Stimulated activated CD8-positive, alpha-beta memory T cell treated with anti-CD3 and anti-CD28 coated beads, Interleukin-2, amount 100 ng/mL, for 1 hour (primary cell): ENCODE results near the gene GRM2.

ENCODE experiments used
- DNase-seq, 2 donors: peaks; one replicate each; pipeline ENCODE4 v3.0.0-alpha.2; 2020; ENCODE audit warnings: low read depth in 2 of 2

Gene GRM2

DNA sequence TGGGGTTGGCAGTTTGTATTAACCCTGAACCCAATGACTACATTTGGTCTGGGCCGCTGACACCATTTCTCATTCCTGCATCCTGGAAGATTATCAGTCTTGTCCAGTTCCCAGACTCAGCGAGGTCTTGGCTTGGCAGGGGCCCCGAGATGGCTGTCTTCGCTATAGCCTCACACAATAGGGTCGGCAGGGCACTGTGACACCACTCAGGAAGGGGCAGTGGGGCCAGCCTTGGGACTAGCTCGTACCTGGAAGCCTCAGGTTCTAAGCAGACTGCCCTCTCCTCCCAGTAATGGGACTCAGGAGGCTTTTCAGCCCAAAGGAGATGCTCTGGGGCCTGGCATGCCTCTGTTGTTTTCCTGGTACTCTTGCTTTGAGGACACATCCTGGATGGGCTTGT lies 26.7 kb upstream of the GRM2 start:
- no peak for DNase-seq

DNA sequence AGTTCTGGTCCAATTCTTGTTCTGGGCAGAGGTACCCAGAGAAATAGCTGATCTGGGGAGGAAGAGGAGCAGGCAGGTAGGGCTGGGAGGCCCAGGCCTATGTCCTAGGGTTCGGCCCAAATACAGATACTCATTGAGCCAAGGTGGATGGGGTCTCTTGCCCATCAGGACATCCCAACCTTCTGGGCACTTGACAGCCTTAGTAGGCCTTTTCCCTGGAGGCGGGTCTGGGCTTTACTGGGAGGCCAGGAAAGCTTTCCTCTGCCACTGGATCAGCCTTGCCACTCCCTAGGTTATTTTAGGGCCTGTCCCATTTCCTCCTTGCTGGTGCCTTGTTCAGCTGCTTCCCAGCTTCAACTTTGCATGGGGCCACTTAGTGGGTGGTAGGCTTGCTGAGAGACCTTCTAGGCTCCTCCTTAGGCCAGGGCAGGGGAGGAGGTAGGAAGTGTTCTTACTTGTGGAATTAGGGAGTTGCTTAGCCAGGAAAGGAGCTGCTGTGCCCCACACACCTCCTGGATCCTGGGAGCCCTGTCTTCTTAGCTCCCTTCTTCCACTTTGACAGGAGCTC lies 26.1 kb upstream of the GRM2 start:
- no peak for DNase-seq

DNA sequence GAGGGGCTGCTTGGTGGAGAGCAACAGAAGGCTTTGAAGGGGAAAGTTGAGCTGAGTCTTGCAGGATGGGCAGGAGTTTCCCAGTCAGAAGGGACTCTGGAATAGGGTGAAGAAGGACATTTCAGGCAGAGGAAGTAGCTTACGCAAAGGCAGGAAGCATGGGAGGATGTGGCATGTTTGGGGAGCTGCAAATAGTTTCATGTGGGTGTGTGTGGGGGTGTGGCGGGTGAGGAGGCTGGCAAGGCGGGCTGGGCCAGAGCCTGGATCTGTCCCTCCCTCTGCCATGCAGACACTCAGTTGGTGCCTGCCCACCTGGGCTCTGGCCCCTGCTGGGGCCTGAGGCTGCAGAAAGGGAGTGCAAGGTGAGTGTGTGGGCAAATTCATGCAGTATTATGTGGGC lies 25.4 kb upstream of the GRM2 start:
- DNase-seq: peak in 1 of 2 donors; percentile 19

DNA sequence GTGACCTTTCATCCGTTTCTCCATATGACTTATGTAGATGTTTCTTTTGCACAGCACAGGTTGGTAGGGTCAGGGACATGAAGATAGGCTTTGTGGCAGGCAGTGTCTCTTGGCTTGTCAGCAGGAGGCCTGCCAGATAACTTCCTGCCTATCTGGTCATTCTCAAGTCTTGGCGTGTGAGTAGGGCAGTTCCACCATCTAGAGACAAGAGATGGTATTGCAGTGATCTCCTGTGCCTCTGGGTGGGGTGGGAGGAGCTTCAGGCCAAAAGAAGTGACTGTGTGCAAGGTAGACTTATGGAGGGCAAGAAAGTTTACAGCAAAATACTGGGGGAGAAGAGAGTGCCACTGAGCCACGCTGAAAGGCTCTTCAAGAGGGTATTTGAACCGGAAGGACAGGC lies 24.8 kb upstream of the GRM2 start:
- peak; percentile 39 to 44 for DNase-seq

DNA sequence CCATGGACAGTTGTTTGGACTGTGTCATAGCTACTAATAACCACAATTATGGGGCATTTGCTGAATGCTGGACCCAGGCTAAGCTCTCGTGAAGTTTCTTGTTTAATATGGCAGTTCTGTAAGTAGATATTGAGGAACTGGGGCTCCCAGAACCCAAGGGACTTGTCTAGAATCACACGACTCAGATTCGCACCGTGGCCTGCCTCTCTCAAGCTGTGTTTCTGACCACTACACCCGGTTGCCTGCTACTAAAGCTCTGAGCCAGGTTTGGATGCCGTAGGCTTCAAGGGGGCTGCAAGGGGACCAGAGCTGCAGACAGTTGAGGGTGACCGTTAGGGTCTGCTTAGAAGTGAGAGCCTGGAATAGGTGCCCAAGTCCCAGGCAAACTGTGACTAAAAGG lies 24.3 kb upstream of the GRM2 start:
- no peak for DNase-seq

DNA sequence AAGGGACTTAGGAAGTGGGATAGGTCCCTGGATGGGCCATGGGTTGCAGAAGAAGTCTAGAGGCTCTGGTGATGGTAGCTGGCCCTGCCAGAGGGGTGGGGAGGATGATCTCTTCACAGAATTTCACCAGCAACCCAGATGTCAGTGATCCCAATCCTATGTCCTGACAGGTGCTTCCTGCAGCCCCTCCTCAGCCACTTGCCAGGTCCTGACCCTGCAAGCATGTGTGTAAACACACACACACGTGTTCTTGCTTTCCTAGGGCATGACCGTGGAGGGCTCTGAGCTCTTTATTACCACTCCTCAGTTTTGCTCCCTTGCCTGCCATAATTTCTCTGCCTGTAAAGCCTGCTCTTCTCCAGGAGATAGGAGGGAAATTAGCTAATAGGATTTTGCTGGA lies 23.3 kb upstream of the GRM2 start:
- no peak for DNase-seq

DNA sequence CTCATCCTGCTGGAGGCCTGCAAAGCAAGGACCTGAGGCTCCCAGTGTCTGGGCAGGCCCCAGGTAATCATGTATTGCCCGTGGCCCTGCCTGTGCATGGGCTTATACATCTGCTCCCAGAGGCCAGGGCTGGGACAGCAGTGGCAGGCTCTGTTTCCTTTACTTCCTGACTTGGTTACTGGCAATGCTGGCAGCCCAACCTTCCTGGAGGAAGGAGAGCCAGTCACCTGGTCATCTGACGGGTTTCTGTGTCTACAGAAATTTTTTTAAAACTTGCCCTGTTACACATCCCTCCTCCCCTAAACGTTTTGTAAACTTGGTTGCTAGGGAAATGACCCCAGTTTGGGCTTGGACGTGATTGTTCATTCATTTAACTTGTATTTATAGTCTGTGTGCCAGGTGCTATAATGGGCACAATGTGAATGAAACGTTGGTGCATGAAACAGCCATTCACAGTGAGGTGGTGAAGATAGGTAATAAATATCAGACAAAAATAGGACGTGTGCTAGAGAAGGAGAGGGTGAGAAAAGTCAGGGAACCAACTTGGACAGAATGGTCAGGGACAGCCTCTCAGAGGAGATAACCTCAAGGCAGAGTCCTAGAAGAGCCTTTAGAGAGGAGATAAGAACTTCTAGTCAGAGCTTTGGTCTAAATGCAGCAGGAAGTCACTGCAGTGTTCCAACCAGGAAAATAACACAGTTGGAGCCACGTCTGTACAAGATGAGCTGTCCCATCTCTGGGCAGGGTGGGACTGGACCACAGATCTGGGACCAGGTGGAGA lies 21.7 kb upstream of the GRM2 start:
- no peak for DNase-seq

DNA sequence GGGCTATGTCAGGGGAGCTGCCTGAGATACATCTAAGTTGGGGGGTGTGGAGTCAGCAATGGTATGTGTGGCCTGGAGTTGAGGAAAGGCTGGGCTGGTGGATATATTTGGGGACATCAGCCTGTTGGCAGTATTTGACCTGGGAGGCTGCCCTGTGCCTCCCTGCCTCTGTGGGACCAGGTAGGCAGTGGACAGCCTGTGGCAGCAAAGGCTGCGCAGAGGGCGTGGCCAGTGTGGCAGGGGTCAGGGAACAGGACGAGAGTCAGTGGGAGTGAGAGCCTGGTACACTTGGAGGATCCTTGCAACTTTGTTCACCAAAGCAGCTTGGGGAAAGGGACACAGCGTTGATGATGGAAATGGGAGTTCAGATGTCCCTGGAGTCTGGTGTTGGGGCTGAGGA lies 20.8 kb upstream of the GRM2 start:
- DNase-seq: no peak

DNA sequence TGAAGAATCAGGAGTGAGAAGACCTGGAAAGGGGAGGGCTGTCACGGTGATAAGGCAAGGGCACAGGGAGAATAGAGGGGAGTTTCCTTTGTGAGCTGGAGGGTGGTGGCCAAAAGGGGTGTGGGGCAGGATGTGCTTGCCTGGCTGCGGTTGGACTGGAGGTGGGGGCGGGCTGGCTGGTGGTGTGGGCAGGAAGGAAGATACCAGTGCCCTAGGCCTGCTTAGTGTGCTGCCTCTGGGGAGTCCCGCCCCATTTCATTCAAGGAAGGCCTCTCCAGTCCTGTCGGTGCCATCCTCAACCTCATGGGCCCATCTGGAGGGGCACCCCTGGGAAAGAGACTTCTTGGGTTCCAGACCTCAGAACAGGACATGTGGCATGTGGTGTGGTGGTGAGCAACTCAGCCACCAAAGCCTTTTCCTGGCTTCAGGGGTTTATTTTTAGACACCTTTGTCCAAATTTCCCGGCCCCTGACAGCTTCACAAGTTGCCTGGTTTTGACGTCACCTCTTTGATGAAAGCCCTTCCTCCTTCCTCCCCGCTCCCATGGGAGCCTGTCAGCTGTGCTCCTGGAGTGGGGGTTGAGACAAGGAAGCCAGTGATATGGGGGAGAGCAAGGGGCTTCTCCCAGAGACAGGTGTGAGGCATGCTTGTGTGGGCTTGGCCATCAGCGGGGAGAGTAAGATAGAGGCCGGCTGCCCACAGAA lies 20.2 kb upstream of the GRM2 start:
- peak; percentile 51 to 71 for DNase-seq

DNA sequence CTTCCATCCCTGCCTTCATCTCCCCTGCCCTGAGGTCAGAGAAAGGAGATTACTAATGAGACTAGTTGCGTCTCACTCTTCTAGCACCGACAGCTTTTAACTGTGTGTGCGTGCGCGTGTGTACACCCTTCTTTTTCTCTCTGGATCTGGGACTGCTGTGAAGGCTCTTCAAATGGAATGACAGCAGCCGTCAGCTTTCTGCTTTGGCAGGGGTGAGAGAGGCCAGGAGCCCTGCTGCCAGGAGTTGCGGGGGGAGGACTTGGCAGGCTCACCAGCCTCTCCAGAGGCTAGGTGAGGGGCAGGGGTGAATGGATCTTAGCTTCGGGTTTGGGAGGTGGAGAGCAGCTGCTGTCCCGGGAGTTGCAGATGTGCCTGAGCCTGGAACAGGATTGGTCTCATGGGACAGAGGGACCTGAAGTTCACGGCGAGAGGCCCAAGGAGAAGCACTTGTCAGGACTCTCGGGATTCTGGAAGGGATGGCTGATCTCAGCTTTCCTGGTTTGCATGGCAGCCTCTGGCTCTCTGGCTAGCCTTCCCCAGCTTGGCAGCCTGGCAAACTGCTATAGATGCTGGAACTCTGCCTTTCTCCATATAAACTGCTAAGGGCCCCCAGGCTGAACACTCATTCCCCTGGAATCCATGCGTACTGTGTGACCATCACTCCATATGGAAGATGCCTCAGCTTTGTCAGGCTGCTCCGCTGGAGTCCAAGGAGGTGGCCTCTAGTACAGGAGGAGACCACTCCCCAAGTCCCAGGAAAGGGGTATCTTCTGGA lies 19.2 kb upstream of the GRM2 start:
- DNase-seq: no peak

DNA sequence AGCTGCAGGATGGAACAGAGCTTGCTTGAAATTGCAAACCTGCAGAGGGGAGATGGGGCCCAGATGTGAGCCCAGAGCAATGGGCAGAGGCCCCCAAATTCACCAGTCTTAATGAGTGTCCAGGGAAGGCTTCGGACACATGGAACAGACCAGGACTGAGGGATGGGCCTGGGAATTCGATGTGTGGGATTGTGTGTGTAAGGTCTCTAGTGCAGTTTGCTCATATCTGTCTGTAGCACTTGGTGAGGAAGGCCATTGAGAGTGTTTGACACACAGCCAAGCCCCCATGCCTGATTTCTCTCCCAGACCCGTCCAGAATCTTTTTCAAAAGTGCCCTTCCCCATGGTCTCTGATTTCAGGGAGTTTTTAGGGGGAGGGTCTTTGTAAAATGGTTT lies 18.7 kb upstream of the GRM2 start:
- DNase-seq: no peak

DNA sequence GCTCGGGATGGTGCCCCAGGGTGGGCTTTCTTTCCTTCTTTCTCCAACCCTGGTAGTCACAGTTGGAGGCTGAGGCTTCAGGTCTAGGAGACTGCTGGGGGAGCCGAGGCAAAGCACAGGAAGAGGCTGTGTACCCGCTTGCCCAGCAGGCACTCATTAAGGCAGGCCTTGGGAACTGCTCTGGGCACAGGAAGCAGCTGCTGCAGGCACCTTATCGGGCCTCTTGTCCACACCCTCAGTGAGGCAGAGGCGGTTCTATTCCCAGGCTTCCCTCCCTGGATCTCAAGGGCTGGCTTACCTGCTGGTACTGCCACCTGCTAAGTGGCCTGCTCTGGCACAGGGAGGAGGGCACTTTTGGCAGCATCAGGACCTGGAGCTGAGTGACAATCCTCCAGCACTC lies 15.8 kb upstream of the GRM2 start:
- DNase-seq: no peak

DNA sequence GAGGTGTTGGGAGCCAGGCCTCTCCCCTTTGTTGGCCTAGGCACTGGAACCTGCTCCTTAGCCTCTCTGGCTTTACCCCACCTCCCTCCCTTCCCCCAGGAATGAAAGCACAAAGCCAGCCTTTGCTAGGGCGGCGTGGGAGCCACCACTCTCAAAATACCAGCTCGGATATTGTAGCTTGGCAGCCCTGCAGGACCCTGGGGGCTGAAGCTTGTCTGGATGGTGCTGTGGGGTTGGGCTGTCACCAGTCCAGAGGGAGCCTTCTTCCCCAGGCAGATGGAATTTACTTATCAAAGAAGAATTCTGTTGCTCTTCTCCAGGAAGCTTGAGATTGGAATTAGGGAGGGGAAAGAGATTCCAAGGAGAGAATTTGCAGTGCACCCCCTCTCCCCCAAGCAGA lies 14.9 kb upstream of the GRM2 start:
- no peak for DNase-seq

DNA sequence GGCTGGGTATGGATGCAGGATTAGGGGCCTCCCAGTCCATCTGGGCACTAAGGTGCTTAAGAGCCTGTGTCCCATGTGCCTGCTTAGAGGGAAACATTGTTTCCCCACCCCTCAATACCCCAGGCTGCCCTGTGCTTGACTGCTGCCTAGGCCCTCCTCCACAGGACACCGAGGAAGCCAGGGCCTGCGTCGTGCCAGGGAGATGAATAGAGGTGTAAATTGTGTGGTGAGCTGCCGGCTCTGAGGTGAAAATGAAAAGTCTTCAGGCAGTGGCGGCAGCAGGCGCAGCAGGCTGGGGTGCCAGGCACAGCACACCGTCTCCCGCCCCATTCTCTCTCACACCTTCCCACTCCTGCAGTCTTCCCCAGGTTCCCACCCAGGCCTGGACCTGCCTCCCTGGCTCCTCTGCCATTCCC lies 13.9 kb upstream of the GRM2 start:
- DNase-seq: no peak

DNA sequence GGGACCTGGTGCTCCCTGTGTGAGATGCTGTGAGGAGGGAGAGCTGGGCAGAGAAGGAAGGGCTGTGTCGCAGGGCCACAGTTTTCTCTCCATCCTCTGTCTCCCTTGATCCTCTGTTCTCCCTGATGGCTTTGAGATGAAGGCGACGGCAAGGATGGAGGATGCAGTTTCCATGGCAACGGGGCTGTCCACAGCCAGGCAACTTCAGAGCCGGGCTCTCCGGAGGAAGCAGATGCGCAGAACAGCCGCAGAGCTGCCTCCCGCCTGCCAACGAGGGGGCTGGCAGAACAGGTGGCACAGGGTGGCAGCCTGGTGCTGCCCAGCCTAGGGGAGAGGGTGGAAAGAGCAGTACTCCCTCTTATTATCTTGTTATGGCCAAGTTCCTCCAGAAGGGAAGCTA lies 9.9 kb upstream of the GRM2 start:
- DNase-seq: no peak

DNA sequence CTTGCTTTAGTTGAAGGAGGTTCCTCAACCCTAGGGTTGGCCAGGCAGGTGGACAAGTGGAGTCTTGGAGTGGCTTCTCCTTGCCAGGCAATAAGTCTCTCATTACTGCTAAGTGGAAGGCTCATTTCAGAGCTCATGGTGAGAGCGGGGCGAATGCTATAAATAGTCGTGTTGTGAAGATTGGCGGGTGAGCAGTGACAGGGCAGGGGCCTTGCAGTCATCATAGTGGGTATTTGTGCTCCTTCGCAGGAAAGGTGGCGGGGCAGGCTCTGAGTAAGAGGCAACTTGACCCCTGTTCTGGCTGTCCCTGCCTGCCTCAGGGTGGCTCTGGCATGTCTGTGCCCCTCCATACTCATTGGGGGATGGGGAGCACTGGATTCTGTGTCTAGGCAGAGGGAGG lies 8.7 kb upstream of the GRM2 start:
- DNase-seq: no peak

DNA sequence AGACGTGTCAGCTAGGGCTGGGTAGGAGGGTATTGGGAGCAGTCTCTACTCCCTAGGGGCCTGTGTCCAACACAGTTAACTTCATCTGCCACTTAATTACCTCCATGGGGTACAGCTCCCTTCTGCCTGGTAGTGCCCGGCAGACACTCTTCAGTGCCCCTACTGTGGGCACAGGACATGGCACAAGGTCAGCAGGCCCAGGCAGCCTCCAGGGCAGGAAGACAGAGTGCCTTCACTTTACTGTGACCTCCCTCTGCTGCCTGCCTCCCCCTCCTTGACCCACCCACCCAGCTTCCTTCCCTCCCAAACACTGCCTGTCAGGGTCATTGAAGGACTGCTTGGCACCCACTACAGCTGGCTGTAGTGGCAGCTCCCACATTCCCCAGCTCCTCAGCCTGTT lies 6.5 kb upstream of the GRM2 start:
- DNase-seq: no peak

DNA sequence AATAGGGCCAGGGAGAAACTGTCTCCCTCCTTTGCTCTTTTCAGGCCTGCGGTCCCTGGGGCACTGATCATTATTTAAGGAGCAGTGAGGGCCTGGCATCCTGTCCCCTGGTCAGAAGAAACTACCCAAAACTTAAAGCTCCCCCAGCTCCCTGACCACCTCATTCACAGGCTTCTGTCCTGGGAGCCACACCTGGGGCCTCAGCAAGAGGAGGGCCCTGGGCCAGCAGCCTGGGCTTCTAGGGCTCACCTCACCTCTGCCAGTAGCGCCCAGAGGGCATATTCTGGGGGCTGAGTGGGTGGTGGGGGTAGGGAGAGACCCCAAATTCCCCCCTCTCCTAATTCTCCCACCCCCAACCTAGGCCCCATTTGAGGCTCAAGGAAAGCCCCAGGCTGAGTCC lies 4.7 kb upstream of the GRM2 start:
- DNase-seq: no peak

DNA sequence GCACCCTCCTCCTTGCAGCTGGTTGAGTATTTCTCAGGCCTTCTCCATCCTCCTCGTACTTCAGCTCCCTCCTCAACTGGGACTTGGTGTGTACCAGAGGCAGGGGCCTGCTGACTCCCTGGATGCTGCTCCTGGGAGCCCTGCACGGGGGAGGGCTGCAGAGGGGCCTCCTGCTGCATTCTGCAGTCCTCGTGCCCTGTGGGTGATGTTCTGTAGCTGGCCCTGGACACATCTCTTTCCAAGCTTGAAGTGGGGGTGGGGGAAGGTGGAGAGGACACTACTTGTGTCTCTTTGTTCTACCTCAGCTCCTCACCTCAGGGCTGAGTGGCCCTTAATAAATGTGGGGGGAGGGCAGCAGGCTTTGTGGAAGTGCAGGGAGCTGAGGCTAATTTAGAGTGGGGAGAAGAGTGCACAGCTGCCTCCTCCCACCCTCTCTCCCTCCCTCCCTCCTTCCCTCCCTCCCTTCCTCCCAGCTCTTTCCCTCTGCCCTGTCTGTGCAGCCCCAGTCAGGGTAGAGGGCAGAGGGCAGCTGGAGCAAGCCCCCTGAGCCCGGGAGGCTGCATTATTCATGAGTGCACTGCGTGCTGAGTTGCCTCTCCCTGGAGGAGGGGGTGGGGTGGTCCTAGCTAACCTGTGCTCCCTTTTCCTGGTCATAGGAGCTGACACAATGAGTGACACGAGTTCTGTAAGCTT lies 3.7 kb upstream of the GRM2 start:
- DNase-seq: no peak

DNA sequence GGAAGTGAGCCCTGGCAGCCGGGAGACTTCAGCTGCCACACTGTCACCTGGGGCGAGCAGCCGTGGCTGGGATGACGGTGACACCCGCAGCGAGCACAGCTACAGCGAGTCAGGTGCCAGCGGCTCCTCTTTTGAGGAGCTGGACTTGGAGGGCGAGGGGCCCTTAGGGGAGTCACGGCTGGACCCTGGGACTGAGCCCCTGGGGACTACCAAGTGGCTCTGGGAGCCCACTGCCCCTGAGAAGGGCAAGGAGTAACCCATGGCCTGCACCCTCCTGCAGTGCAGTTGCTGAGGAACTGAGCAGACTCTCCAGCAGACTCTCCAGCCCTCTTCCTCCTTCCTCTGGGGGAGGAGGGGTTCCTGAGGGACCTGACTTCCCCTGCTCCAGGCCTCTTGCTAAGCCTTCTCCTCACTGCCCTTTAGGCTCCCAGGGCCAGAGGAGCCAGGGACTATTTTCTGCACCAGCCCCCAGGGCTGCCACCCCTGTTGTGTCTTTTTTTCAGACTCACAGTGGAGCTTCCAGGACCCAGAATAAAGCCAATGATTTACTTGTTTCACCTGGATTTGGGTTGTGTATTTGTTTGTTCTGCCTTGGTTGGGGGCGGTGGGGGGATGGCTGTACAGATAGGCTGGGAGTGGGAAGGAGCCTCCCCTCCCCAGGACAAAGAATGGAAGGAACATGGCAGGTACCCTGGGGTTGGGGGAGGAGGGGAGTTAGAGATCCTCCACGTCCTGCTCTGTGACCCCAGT lies 2.9 kb upstream of the GRM2 start:
- no peak for DNase-seq

DNA sequence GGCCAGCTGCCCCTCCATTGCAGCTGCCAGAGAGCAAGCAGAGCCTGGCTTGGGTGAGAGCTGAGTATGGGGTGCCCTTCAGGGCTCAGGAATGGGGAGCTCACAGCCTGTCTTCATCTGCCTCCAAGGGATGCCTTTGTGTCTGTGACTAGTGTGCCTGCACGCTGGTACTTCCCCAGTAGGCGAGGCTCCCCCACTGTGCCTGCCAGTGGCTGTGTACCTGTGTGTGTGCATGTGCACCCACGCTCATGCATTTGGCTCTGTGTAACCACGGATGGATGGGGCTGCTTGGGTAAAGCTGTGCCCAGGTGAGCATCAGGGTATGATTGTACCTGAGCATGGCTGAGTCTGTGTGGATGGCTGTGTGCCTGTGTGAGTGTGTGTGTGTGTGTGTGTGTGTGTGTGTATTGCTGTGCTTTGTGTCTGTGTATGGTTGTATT lies 2.3 kb upstream of the GRM2 start:
- no peak for DNase-seq
